OCI-LY3 (cell line): ENCODE data around the gene KLHL12.

Experiments
- H2AFZ ChIP-seq: fragments of 200-600, 300-600 bp; shearing (Covaris generic); 2 replicates; pipeline ENCODE4 v1.6.0; 2014; ENCODE audit warnings: antibody characterized with exemption, low read depth, low read length
- H3K27ac ChIP-seq: fragments of 200-600, 300-600 bp; sonication (generic); 2 replicates; pipeline ENCODE4 v1.5.1; 2014; ENCODE audit warnings: mild to moderate bottlenecking, low read length, moderate library complexity, mixed read lengths
- H3K27me3 ChIP-seq: fragments of 200-600, 300-600 bp; sonication (generic); 2 replicates; pipeline ENCODE4 v1.6.1; 2014; ENCODE audit warnings: low read depth, low read length, mixed read lengths
- H3K36me3 ChIP-seq: fragments of 200-600, 300-600 bp; sonication (generic); replicated peaks from 2 replicates; pipeline ENCODE3; 2014; ENCODE audit warnings: low read depth, low read length, mixed read lengths
- H3K4me1 ChIP-seq: fragments of 300-600, 200-600 bp; sonication (generic); 2 replicates; pipeline ENCODE4 v1.6.1; 2014; ENCODE audit warnings: low read length, mixed read lengths
- H3K4me2 ChIP-seq: fragments of 200-600, 300-600 bp; sonication (generic); 2 replicates; pipeline ENCODE4 v1.6.1; 2014; ENCODE audit warnings: low read length, mixed read lengths
- H3K4me3 ChIP-seq: fragments of 300-600, 200-600 bp; sonication (generic); 2 replicates; pipeline ENCODE4 v1.5.1; 2014; ENCODE audit warnings: antibody characterized with exemption, mild to moderate bottlenecking, low read length, moderate library complexity
- H3K79me2 ChIP-seq: fragments of 300-600, 200-600 bp; shearing (Covaris generic); 2 replicates; pipeline ENCODE4 v1.6.1; 2014; ENCODE audit warnings: mild to moderate bottlenecking, low read length, mixed read lengths
- H3K9ac ChIP-seq: fragments of 300-600, 200-600 bp; shearing (Covaris generic); 2 replicates; pipeline ENCODE4 v1.6.0; 2014; ENCODE audit warnings: mild to moderate bottlenecking, low read length, moderate library complexity
- H3K9me3 ChIP-seq: fragments of 200-600, 300-600 bp; shearing (Covaris generic); 2 replicates; pipeline ENCODE4 v1.6.1; 2014; ENCODE audit warnings: low read length, mixed read lengths; ENCODE audit not compliant: insufficient read depth
- H4K20me1 ChIP-seq: fragments of 200-600, 300-600 bp; sonication (generic); 2 replicates; pipeline ENCODE4 v1.6.1; 2016; ENCODE audit warnings: low read length, mixed read lengths; ENCODE audit not compliant: insufficient read depth
- CTCF ChIP-seq: fragments of 200-600, 300-600 bp; sonication (generic); IDR thresholded peaks from 2 replicates; pipeline ENCODE4 v1.5.1; 2014; ENCODE audit warnings: antibody characterized with exemption, low read length, low read depth
- EZH2phosphoT487 ChIP-seq: fragments of 200-600 bp; shearing (Covaris generic); IDR thresholded peaks from 2 replicates; pipeline ENCODE4 v1.6.1; 2018; ENCODE audit warnings: antibody characterized with exemption, mixed run types, low read depth

The KLHL12 gene

GRCh38 chr1:202879128-202879527 lies 47.9 kb downstream of the KLHL12 start:
- no peaks in the 10 kb centered on the region for H3K4me1 ChIP-seq
- H2AFZ ChIP-seq, result no peak overlapping the region
- no peak overlapping the region for H3K4me3 ChIP-seq
- TF ChIP-seq CTCF (no peak), EZH2phosphoT487 (no peak)
- H3K27ac ChIP-seq, result no peak overlapping the region
- no peak overlapping the region for H3K4me2 ChIP-seq
- H3K36me3 ChIP-seq, result peaks cover 11% of the 10 kb centered on the region
- H3K9ac ChIP-seq, result no peak overlapping the region
- no peaks in the 10 kb centered on the region for H3K27me3 ChIP-seq
- H3K9me3 ChIP-seq, result no peaks in the 10 kb centered on the region
- no peaks in the 10 kb centered on the region for H3K79me2 ChIP-seq
- no peaks in the 10 kb centered on the region for H4K20me1 ChIP-seq

- H2AFZ ChIP-seq, result no peak overlapping the region
- no peak overlapping the region for H3K27ac ChIP-seq
- H3K4me1 ChIP-seq, result no peaks in the 10 kb centered on the region
- H3K9ac ChIP-seq, result no peak overlapping the region
- H3K79me2 ChIP-seq, result no peaks in the 10 kb centered on the region
- H3K36me3 ChIP-seq, result no peaks in the 10 kb centered on the region
- no peak overlapping the region for H3K4me3 ChIP-seq
- no peak overlapping the region for H3K4me2 ChIP-seq
- 0 out of 2 replicates have a peak, but pooled peaks cover 5% of the 10 kb centered on the region for H3K27me3 ChIP-seq
- no peaks in the 10 kb centered on the region for H3K9me3 ChIP-seq
- no peaks in the 10 kb centered on the region for H4K20me1 ChIP-seq
- TF ChIP-seq EZH2phosphoT487, result no peak
- no peak for TF ChIP-seq CTCF
Measured at GRCh38 chr1:202873026-202873425, 54.0 kb downstream of the KLHL12 start.

- Histone ChIP-seq H3K79me2 (no peaks in the 10 kb centered on the region), H3K9me3 (no peaks in the 10 kb centered on the region), H2AFZ (no peak overlapping the region), H3K27ac (no peak overlapping the region), H3K36me3 (no peaks in the 10 kb centered on the region), H3K9ac (no peak overlapping the region), H3K4me3 (no peak overlapping the region), H3K4me2 (no peak overlapping the region), H3K27me3 (0 out of 2 replicates have a peak, but pooled peaks cover 5% of the 10 kb centered on the region), H3K4me1 (no peaks in the 10 kb centered on the region), H4K20me1 (no peaks in the 10 kb centered on the region)
- TF ChIP-seq EZH2phosphoT487 (no peak), CTCF (no peak)
Measured at GRCh38 chr1:202871367-202871766, 55.7 kb downstream of the KLHL12 start.

- H3K4me3 ChIP-seq, result no peak overlapping the region
- H3K9me3 ChIP-seq, result no peaks in the 10 kb centered on the region
- no peaks in the 10 kb centered on the region for H4K20me1 ChIP-seq
- peaks cover 5% of the 10 kb centered on the region; the same call in 1 of the 2 replicates for H3K4me1 ChIP-seq
- H3K9ac ChIP-seq, result no peak overlapping the region
- H3K27me3 ChIP-seq, result peaks cover 40% of the 10 kb centered on the region
- TF ChIP-seq CTCF, result peak; percentile 23
- no peak; the same call in 1 of the 2 replicates for TF ChIP-seq EZH2phosphoT487
- H3K27ac ChIP-seq, result no peak overlapping the region
- H3K79me2 ChIP-seq, result no peaks in the 10 kb centered on the region
- H2AFZ ChIP-seq, result no peak overlapping the region
- no peak overlapping the region for H3K4me2 ChIP-seq
- H3K36me3 ChIP-seq, result no peaks in the 10 kb centered on the region
Measured at GRCh38 chr1:202862679-202863560, 64.1 kb downstream of the KLHL12 start.
